ENCODE data around the gene EPO. TPM values are rescaled to one million over a fixed set of nuclear protein-coding genes. Genes with fewer than 3 reads are reported as not detected.

Gene EPO
- total and polyA plus RNA-seq, 2 of the 8 experiments (the other 6 are each of a cell fraction or from before 2014, with no cell fraction given) = 0.42 to 0.95 TPM

DNA sequence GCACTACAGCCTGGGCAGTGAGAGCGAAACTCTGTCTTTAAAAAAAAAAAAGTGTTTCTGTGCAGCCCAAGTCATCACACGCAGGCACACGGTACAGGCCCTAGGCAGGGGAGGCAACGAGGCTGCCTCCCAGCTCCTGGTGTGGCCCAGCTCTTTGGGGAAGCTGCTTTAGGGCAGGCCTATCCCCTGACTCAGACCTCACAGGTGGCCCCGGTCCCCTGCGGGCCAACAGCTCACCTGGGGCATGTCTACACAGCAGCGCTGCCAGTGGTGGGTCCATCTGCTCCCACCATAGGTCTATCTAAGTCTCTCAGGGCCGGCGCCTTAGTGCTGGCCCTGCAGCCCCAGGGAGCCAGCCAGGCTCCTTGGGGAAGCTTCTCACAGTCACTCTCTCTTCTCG is 44.6 kb downstream of the EPO start (continued):
- no peak for TF ChIP-seq MAX (IDR thresholded peaks at IDR 0.05)
- no peak for TF ChIP-seq KDM1A (IDR thresholded peaks at IDR 0.05; ENCODE audit: borderline replicate concordance, low read length)
- no peak for TF ChIP-seq SRF (IDR thresholded peaks at IDR 0.05; ENCODE audit: low read depth, low read length)
- no peak for TF ChIP-seq CREB1 (IDR thresholded peaks at IDR 0.05)
- TF ChIP-seq RBBP5 (IDR thresholded peaks at IDR 0.05; ENCODE audit: borderline replicate concordance, low read depth, low read length) = no peak
- no peak for TF ChIP-seq MAFK (IDR thresholded peaks at IDR 0.05; ENCODE audit: low read depth, low read length)
- TF ChIP-seq, protein P1, sequence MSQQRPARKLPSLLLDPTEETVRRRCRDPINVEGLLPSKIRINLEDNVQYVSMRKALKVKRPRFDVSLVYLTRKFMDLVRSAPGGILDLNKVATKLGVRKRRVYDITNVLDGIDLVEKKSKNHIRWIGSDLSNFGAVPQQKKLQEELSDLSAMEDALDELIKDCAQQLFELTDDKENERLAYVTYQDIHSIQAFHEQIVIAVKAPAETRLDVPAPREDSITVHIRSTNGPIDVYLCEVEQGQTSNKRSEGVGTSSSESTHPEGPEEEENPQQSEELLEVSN (IDR thresholded peaks at IDR 0.05) = no peak

Data from H1 (cell line).